GM23248 (cell line): ENCODE measurements around the gene TRIO.

ENCODE experiments used
- EZH2 ChIP-seq: fragments of 200-600 bp; sonication (generic); IDR thresholded peaks from 2 replicates; pipeline ENCODE4 v1.6.1; 2018; ENCODE audit warnings: antibody characterized with exemption, mild to moderate bottlenecking; ENCODE audit not compliant: insufficient read depth, poor library complexity, severe bottlenecking
- EZH2phosphoT487 ChIP-seq: fragments of 200-600 bp; sonication (generic); IDR thresholded peaks from 2 replicates; pipeline ENCODE4 v1.6.1; 2018; ENCODE audit warnings: antibody characterized with exemption, moderate library complexity, mild to moderate bottlenecking, low read depth; ENCODE audit not compliant: insufficient read depth

DNA sequence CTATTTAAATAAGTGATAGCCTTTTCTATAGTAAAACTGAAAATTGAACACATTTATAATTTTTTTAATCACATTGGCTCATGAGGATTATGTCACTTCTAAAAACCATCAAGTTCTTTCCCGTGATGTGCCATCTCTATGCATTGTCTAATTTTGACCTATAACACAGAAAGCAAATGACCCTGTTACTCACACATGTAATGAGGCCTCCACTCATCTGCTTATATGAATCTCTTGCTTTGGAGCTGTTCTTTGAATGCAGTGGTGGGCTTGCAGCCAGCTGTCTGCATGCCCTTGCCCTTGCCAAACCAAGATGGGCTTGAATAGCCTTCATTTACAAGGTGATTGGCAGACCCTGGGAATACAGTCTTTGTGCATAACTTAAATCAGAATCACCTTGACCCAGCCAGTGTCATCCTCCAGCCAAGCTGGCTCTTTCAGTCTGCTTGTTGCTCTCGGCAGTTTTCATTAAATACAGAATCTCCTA lies 163.2 kb downstream of the TRIO start:
- TF ChIP-seq EZH2phosphoT487 (no peak), EZH2 (no peak)
